DMS 273 treated with DMSO at 0.1 percent for 48 hours (cell line): ENCODE data around the gene CCL5.

Experiments used
- DNase-seq: peaks from one replicate; lab custom pipeline; 2025; lab: John Stamatoyannopoulos, UW

Gene CCL5

GRCh38 chr17:35867574-35867973, 12.6 kb downstream of the CCL5 start:
- no peak for DNase-seq

- no peak for DNase-seq
Observed at GRCh38 chr17:35866341-35866950, 13.7 kb downstream of the CCL5 start.

DNA sequence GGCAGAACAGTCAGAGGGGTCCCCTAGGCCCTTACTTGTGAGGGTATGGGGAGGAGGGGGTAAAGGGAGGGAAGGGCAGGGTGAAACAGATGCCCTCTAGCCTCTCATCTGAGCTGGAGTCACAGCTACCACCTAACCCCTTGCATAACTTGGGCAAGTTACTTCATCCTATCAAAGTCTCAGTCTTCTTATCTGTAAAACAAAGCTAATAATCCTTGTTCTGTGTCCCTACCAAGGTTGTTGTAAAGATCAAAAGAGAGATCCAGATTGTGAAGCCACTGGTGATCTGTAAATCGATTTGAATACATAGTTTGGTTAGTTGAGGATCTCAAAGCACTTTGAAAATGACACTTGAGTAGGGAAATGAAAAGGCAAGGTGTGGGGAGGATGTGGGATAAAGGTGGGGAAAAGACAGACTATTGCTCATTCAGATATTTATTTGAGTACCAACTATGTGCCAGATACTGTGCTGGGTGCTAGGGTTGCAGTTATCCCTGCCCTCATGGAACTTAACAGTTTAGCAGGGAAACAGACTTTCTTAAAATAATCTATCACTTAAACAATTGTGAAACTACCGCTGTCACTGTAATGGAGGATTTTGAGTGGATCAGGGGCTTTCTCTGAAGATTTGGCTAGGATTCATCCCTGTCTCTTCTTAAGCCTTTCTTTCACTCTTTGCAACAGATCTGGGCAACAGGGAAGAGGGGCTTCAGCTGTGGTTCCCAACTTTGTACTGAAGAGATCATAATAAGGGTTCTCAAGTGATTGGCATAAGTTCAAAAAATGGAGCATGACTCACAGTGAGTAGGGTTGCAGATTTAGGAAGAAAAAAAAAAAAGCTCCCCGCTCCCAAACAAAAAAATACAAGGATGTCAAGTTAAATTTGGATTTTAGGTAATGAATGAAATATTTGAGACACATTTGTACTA, 14.5 kb downstream of the CCL5 start:
- DNase-seq: no peak

DNA sequence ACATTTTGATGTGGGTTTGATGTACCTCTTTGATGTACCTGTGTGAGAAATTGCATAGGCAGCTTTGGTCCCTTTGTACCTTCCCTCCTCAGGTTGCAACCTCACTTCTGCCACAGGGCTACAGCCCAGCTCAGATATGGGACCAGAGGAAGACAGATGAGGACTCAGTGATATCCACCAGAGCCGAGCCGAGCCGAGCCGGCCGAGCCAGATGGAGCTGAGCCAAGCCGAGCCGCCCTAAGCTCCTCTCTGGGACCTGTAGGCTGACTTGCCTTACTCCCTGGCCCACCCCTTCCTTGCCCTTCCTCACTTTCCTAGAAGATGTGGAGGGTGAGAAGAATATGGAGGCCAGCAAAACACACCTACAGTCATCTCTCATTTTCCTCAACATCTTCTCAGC, 15.3 kb downstream of the CCL5 start:
- DNase-seq: no peak

- no peak for DNase-seq
Observed at GRCh38 chr17:35856603-35857002, 23.6 kb downstream of the CCL5 start.

DNA sequence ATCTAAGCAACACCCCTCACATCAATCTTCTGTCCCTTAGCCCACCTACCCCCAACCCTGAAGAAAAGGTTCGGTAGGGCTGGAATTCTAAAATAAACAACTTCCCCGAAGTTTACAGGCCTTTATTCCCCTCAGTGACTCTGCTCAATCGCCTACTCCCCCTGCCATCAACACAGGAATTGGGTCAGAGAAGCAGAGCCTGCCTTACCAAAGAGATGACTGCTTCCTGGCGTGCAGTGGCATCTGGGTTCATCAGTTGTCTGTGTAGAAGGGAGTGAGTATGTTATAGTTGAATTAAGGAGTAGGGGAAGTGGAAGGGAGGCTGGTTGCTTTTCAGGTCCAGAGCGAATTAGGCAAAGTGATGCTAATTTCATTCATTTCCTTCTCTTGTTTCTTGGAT, 24.2 kb downstream of the CCL5 start:
- DNase-seq: no peak

- no peak for DNase-seq
Observed at GRCh38 chr17:35849469-35850348, 30.5 kb downstream of the CCL5 start.

GRCh38 chr17:35847633-35848373, 32.4 kb downstream of the CCL5 start:
- no peak for DNase-seq

GRCh38 chr17:35847006-35847405, 33.2 kb downstream of the CCL5 start:
- DNase-seq: no peak

DNA sequence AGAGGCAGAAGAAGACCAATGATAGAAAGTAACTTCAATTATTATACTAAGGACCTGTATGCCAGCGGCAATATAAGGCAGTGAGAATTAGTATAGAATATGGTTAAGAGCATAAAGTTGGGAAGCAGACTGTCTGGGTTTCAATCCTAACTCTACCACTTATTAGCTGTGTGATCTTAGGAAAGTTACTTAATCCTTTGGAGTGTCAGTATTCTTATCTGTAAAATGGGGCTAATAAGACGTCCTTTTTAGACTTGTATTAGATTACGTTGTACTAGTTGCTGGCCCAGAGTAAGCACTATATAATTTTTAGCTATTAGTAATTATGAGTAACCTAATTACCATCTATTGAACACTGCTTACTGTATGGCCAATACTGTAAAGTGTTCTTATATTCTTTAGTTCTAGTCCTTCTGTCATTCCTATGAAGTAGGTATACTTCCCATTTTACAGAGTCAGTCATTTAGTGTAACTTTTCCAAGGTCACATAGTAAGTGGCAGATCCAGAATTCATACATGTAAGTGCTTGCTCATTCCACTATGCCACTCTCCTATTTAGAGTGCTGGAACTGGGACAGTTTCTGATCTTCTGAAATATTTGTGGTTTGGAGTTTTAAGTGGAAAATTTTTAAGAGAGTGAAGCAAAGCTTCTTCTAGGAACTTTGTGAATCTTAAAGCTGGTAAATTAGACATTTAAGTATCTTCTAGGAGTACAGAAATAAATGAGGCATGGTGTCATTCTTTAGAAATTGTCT, 33.9 kb downstream of the CCL5 start:
- no peak for DNase-seq

DNA sequence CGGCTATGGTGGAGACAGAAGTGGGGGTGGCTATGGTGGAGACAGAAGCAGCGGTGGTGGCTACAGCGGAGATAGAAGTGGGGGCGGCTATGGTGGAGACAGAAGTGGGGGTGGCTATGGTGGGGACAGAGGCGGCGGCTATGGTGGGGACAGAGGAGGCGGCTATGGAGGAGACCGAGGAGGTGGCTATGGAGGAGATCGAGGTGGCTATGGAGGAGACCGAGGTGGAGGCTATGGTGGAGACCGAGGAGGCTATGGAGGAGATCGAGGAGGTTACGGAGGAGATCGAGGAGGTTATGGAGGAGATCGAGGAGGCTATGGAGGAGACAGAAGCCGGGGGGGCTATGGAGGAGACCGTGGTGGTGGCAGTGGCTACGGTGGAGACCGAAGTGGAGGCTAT, 35.6 kb downstream of the CCL5 start:
- DNase-seq: no peak

DNA sequence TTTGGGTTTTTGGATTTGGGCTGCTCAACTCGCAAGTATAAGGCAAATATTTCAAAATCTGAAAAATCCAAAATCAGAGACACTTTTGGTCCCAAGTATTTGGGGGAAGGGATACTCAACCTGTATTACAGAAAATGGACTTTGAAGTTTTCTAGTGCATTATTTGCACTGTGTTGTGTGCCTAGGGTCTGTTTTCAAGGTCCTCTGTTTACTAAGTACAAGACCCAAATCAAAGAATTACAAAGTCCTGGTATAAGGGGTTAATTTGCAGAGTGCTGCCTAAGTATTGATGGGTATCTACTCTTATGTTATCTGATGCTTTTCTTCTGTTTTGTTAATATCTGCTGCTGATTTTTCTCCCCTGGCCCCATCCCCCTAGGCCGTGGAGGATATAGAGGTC, 36.5 kb downstream of the CCL5 start:
- DNase-seq: no peak

DNA sequence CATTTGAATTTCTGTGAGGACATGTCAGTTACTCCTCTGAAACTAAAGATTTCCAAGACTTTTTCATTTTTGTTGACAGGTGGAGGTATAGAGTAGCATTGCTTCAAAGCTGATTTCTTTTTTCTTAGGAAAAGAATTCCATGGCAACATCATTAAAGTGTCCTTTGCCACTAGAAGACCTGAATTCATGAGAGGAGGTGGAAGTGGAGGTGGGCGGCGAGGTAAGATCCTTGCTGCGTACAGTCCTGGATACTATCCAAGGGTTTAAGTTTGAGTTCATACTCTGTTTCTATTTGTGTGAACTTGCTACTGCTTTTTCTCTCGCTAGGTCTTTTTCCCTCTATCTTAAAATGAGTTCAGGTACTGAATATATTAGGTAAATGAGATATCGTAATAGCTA, 37.9 kb downstream of the CCL5 start:
- no peak for DNase-seq

GRCh38 chr17:35841505-35841904, 38.7 kb downstream of the CCL5 start:
- no peak for DNase-seq

DNA sequence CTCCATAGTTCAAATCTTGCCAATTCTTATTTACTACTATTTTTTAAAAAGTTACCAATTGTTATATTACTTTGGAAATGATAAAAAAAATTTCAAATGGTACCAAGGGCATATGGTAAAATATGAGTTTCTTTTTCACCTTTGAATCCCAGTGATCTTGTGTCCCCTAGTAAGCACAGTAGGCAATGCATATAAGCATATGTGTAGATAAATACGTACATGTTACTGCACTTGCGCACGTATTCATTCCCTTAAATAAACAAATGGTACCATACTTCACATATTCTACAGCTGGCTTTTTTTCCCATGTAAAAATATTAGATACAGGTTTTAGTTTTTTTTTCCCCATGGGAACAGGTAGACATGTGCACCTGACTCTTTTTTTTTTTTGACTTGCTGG, 39.1 kb downstream of the CCL5 start:
- DNase-seq: no peak

GRCh38 chr17:35825206-35825605, 55.0 kb downstream of the CCL5 start:
- no peak for DNase-seq
